ENCODE measurements around the gene FAM222B. TPM values are rescaled to one million over a fixed set of nuclear protein-coding genes. Genes with fewer than 3 reads are reported as not detected.
A peak's percentile ranks its signal among the peaks of the same experiment; 100 is the strongest.
"Not testable (repeated sequence)": the region's sequence is repeated elsewhere in the genome, so short reads cannot be mapped to it uniquely, and the experiment has no call there.

Gene FAM222B
- total RNA-seq, 2 donors from 2014 or later: 15.7 to 18.8 TPM

DNA sequence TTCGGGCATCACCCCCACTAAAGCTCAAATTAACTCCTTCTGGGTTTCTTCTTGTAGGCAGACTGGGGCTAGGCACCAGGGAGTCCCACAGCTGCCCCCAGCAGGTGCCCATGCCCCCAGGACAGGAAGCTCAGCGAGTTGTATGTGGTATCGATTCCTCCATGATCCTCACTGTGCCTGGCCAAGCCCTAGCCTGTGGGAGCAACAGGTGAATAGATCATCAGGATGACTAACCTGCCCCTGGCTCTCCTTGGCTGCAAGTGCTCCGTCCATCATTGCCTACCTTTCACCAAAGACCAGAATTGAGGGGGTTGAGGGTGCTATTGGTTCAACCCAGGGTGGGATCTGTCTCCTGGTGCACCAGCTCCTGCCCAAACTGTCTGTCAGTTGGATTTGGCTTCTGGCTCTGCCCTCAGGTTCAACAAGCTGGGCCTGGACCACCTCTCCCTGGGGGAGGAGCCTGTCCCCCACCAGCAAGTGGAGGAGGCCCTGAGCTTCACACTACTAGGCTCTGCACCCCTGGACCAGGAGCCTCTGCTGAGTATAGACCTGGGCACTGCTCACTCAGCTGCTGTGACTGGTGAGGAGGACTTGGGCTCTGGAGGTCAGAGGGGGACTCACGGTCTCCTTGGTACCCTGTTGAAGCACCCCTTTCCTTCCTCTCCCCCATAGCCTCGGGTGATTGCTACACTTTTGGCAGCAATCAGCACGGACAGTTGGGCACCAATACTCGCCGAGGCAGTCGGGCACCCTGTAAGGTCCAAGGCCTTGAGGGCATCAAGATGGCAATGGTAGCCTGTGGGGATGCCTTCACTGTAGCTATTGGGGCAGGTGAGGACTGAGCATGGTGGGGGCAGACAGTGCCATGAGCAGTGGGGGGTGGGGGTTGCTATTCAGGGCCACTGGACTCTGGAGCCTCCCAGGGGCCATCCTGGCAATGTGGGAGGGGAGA is 101.9 kb downstream of the FAM222B start:
- intact Hi-C loops (cut with DNase I): no loop called here
- no peak for DNase-seq
- no peak for ATAC-seq

GRCh38 chr17:28738680-28739384 is 103.8 kb downstream of the FAM222B start:
- intact Hi-C loops (cut with DNase I): no loop called here
- ATAC-seq (no peak), DNase-seq (no peak)

DNA sequence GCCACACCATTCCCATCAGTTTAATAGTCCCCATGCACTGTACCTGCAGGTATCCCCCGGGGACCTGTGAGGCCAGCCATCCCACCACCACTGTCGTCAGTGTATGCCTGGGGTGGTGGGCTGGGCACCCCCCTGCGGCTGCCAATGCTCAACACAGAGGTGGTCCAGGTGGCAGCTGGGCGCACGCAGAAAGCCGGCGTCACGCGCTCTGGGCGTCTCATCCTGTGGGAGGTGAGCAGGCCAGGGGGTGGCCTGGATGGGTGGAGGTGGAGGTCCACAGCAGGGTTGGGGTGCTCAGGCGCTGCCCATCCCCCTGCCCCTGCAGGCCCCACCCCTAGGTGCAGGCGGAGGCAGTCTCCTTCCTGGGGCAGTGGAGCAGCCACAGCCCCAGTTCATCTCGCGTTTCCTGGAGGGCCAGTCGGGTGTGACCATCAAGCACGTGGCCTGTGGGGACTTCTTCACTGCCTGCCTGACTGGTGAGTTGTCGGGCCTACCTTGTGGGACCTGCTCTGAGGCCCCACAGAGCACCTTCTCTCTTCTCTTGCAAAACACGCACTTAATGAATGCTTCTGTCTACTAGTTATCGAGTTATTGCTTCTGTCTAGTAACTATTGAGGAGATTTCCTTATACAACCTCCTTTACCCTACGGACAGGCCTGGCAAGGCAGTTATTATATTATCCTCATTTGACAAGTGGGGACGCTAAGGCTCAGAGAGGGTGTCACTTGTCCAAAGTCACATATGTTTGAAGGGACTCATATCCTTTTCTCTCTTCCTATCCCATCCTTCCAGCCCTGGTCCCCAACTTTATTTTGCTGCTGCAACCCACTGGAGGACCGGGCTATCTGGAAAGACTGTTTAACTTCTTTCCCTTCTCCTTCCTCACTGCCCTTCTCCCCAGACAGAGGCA is 104.6 kb downstream of the FAM222B start:
- no peak for DNase-seq
- intact Hi-C loops (cut with DNase I): no loop called here
- peak in 1 of 2 donors; percentile 8 for ATAC-seq

DNA sequence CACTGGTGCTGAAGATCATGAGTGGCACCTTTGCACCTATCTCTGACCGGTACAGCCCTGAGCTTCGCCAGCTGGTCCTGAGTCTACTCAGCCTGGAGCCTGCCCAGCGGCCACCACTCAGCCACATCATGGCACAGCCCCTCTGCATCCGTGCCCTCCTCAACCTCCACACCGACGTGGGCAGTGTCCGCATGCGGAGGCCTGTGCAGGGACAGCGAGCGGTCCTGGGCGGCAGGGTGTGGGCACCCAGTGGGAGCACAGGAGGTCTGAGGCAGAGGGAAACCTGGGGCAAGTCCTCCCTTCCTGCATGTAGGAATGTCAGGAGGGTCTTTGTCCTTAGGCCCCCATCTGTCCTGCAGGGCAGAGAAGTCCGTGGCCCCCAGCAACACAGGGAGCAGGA is 105.3 kb downstream of the FAM222B start:
- DNase-seq (no peak), ATAC-seq (no peak)
- intact Hi-C loops (cut with DNase I): no loop called here

DNA sequence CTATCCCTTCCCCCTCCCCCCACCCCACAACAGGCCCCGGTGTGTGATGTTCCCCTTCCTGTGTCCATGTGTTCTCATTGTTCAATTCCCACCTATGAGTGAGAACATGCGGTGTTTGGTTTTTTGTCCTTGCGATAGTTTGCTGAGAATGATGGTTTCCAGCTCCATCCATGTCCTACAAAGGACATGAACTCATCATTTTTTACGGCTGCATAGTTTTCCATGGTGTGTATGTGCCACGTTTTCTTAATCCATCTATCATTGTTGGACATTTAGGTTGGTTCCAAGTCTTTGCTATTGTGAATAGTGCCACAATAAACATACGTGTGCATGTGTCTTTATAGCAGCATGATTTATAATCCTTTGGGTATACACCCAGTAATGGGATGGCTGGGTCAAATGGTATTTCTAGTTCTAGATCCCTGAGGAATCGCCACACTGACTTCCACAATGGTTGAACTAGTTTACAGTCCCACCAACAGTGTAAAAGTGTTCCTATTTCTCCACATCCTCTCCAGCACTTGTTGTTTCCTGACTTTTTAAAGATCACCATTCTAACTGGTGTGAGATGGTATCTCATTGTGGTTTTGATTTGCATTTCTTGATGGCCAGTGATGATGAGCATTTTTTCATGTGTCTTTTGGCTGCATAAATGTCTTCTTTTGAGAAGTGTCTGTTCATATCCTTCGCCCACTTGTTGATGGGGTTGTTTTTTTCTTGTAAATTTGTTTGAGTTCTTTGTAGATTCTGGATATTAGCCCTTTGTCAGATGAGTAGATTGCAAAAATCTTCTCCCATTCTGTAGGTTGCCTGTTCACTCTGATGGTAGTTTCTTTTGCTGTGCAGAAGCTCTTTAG is 106.4 kb downstream of the FAM222B start:
- intact Hi-C loops (cut with DNase I); DNase-seq; ATAC-seq: not testable (repeated sequence)

DNA sequence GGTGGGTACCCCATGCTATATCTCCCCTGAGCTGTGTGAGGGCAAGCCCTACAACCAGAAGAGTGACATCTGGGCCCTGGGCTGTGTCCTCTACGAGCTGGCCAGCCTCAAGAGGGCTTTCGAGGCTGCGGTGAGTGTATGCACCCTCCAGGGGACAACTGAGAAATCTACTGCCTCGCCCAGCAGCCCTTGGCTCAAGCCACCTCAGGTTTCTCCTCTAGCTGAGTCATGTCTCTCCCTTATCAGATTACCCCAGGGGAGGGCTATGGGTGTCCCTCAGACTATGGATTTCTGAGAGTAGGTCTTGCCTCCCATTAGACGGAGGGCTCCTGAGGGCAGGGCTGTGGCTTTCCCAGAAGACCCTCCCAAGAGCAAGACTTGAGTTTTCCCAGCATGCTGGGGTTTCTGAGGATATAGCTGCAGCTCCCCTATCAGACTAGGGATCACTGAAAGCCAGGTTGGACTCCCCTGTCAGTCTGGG is 107.3 kb downstream of the FAM222B start:
- no peak for ATAC-seq
- intact Hi-C loops (cut with DNase I): no loop called here

DNA sequence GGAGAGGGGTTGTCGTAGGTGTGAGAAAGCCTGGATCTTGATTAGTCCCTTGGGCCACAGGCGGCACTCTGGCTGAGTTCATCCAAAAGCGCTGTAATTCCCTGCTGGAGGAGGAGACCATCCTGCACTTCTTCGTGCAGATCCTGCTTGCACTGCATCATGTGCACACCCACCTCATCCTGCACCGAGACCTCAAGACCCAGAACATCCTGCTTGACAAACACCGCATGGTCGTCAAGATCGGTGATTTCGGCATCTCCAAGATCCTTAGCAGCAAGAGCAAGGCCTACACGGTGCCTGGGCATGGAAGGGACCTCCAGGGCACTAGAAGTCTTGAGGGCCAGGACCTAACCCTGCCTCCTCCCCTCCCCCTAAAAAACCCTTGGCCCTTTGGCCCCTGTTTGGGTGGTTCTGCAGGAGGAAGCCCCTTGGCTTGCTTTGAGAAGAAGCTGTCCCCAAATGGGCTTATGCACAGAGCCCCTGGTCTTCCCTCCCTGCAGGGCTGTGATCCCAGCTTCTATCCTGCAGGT is 107.8 kb downstream of the FAM222B start:
- no peak for DNase-seq
- intact Hi-C loops (cut with DNase I): no loop called here
- no peak for ATAC-seq

More for the DNA sequence above, 107.3 kb downstream of the FAM222B start:
- DNase-seq: no peak

DNA sequence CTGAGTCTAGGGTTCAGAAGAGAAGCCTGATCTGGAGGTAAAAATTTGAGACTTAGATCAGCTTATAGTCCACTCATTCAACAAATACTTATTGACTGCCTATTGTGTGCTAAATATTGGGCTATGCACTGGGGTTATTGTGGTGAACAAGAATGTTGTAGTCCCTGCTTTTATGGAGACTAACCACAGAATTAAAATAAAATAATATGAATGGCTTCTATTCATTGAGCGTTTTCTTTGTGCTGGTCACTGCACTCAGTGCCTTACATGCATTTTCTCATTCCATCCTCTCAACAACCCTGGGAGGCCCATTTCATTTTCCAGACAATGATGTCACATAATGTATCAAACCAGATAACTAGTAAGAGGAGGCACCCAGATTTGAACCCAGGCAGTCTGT is 109.2 kb downstream of the FAM222B start:
- intact Hi-C loops (cut with DNase I): no loop called here
- no peak for ATAC-seq
- no peak for DNase-seq

DNA sequence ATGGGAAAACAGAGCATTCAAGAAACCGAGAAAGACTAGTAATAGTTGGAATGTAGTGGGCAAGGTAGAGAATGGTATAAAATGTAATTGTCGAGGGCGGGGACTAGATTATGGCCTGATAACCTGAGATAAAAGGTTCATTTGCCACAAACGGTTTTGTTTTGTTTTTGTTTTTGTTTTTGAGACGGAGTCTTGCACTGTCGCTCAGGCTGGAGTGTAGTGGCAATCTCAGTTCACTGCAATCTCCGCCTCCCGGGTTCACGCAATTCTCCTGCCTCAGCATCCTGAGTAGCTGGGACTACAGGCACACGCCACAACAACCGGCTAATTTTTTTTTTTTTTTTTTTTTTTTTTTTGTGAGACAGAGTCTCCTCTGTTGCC is 112.7 kb downstream of the FAM222B start:
- intact Hi-C loops (cut with DNase I): loop anchor here in 1 of 2 donors (5.0 kb wide), 1 partner anchor 217 kb away; no protein-coding TSS in a partner anchor
- DNase-seq (no peak), ATAC-seq (no peak)

DNA sequence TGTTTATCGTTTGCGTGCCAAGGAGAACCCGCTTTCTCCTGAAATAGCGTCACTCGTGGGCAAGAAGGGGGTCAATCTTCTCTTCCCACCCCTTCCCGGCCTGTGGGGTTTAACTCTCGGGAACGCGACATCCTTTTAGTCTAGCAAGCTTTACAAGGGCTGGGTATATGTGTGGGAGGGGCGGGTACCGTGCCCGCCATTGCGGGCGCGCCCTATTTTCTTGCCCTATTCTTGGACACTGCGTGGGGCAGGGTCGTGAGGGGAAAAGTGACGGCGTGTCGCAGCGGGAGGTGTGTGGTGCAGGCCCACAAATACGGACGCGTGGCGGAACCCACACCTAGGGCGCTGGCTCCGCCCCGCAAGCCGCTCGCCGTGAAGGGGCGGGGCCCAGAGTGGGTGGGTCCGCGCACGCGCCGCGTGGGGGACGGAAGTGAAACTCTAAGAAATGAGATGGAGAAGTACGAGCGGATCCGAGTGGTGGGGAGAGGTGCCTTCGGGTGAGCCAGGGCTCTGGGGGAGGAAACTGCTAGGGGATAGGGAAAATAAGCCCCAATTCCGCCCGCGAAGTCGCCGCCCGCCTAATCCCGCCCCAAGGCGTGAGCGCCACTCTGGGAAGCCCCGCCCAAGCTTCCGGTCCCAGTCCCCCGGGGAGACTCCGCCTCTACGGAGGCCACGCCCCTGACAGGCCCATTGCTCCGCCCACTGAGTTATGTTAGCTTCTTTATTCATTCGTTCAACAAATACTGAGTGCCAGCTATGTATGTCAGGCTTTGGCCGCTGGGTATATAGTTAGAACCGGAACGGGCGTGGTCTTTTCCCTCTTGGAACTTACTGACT is 114.0 kb downstream of the FAM222B start, which contains the start of gene NEK8:
NEK8 (plus strand) TSS at position 425 of the 837 bp plus-strand sequence; CDS start at position 451, 26 bp downstream.
- intact Hi-C loops (cut with DNase I): loop anchor here in 1 of 2 donors (5.0 kb wide), 1 partner anchor 219 kb away; no protein-coding TSS in a partner anchor
- ATAC-seq (peak; percentile 75 to 80), DNase-seq (peak; percentile 95)

GRCh38 chr17:28726627-28727491 is 115.7 kb downstream of the FAM222B start:
- ATAC-seq (peak; percentile 73 to 75), DNase-seq (peak; percentile 93)
- intact Hi-C loops (cut with DNase I): loop anchor here in 1 of 2 donors (2.0 to 5.0 kb wide), 2 partner anchors 22 to 220 kb away; no protein-coding TSS in a partner anchor

GRCh38 chr17:28726226-28726626 is 116.4 kb downstream of the FAM222B start, which contains the start of gene TLCD1:
Gene TLCD1 (minus strand): TSS chr17:28726233. CDS start chr17:28726097, 136 bp downstream.
- ATAC-seq (peak; percentile 51 to 59), DNase-seq (peak; percentile 79)
- intact Hi-C loops (cut with DNase I): loop anchor here in 1 of 2 donors (2.0 to 5.0 kb wide), 2 partner anchors 23 to 221 kb away; no protein-coding TSS in a partner anchor

DNA sequence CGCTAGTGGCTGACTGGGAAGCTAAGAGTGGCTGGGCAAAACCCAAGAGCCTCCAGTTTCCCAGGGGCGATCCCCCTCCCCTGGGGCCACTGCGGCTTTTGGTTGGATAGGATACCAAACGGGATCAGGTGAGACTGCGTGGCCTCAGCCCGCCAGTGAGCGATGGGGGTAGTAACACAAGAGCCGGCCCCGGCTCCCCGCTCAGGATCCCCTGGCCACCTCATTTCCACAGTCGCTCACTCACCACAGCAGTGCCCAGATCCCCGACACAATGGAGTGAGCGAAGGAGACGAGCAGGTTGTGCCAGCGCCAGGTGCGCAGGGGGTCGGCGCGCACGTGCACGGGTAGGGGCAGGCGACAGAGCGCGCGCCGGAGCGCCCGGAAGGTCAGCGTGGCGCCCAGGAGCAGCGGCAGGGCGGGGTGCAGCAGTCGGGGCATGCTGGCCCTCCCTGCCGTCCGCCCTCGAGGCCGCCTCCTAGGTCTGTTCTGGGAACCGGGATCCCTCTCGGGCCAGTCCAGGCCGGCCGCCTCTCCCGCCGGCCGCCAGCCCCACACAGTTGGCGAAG is 116.8 kb downstream of the FAM222B start:
- ATAC-seq: peak in 1 of 2 donors; percentile 0
- intact Hi-C loops (cut with DNase I): loop anchor here in 1 of 2 donors (2.0 to 5.0 kb wide), 2 partner anchors 23 to 222 kb away; no protein-coding TSS in a partner anchor
- DNase-seq: peak; percentile 76

DNA sequence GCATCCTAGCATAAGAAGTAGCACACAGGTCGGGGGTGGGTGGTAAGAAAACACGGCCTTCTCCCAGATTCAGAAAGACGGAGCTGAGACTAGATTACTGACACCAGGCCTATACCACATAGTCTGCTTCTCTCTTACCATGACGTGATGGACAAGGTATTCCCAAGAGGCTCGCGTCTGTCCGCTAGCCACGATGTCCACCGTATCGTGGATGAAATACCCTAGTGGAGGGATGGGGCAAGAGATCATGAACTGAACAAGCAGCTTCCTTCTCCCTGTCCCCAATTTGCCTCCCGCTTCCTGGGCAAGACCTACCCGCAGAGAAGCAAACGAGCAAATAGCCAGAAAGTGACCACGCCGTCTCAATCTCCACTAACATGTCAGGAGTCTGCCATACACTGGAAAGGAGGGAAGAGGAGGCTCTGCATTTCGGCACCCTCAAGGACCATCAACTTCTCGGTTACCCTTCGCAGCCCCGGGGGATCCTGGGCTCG is 117.4 kb downstream of the FAM222B start:
- DNase-seq (no peak), ATAC-seq (no peak)
- intact Hi-C loops (cut with DNase I): loop anchor here in 1 of 2 donors (5.0 kb wide), 1 partner anchor 222 kb away; no protein-coding TSS in a partner anchor
